Psoas muscle (tissue), 8 donors: ENCODE results near the gene ESR1. TPM values are rescaled to one million over a fixed set of nuclear protein-coding genes. Genes with fewer than 3 reads are reported as not detected.

ENCODE experiments used
- ATAC-seq, 4 donors: fragments of 200-7000 bp; cut with Tn5 transposase; one replicate each; pipeline ENCODE4 v1.9.1; 2020; ENCODE audit warnings: moderate library complexity in 3 of 4, mild to moderate bottlenecking in 2 of 4
- DNase-seq, 2 donors: peaks; one replicate each; pipeline ENCODE4 v3.0.0-alpha.2; 2020
- H3K27ac ChIP-seq: fragments of 200-600 bp; one replicate; pipeline ENCODE4 v1.8.0; 2022
- H3K27me3 ChIP-seq, 3 donors: fragments of 200-600 bp in 1 of 3; one replicate each; pipeline versions ENCODE4 v1.6.1 to v1.8.0; 2013 to 2022; ENCODE audit warnings: low read length in 2 of 3, mild to moderate bottlenecking in 2 of 3, moderate library complexity in 1 of 3; ENCODE audit not compliant: insufficient read depth in 3 of 3
- H3K36me3 ChIP-seq, 2 donors: fragments of 200-600 bp in 1 of 2; one replicate each; pipeline versions ENCODE4 v1.6.1 to v1.8.0; 2013 to 2022; ENCODE audit warnings: low read depth in 1 of 2, mild to moderate bottlenecking in 1 of 2, moderate library complexity in 1 of 2; ENCODE audit not compliant: insufficient read depth in 1 of 2
- H3K4me1 ChIP-seq: fragments of 200-600 bp; one replicate; pipeline ENCODE4 v1.8.0; 2022
- H3K4me3 ChIP-seq: fragments of 200-600 bp; one replicate; pipeline ENCODE4 v1.8.0; 2022; ENCODE audit warnings: mild to moderate bottlenecking
- H3K9me3 ChIP-seq: fragments of 200-600 bp; one replicate; pipeline ENCODE4 v1.8.0; 2022
- CTCF ChIP-seq: fragments of 200-600 bp; IDR thresholded peaks from one replicate; pipeline ENCODE4 v1.8.0; 2022; ENCODE audit warnings: antibody characterized with exemption
- WGBS, 3 donors: extraction: QIAGEN DNeasy Blood & Tissue Kit; methylation state at CpG; one replicate each; pipeline versions ENCODE4 v1.1.6 to v1.1.7; 2013; 5-methylcytosine and 5-hydroxymethylcytosine counted together
- intact Hi-C, 2 donors: fragments of 100-400 bp; cut with DNase I; formaldehyde crosslinking; loops; one replicate each; pipeline versions ENCODE4 v1.11.0 to v1.14.2; 2022
- polyA plus RNA-seq, 3 donors: library from polyadenylated mRNA; stranded (reverse); fragments of 200-250 nt; gene quantifications; one replicate each; pipeline ENCODE4 v1.2.3, GENCODE V29; 2013
- total RNA-seq, 4 donors: library from RNA; stranded (reverse); fragmentation: NEBNext Ultra II Directional in 2 of 4; extraction: Animal tissue kit (Norgen Biotek cat#: 25700) in 2 of 4; gene quantifications; one replicate each; pipeline versions ENCODE4 v1.2.1 to v1.2.4, GENCODE V29; 2021 to 2023
- donor health status: healthy with polysubstance abuse.
- donor health status: DM: no; HTN: no; CAD: no; lungs with moderate emphysema.
- donor health status: Bipolar disorder and iron deficiency.
- donor health status: healthy.
- donor health status: DM: yes; HTN: yes; CAD: no.
- donor health status: DM: no; HTN: no; CAD: no.
- donor health status: DM: no; HTN: no; CAD: no.
- donor health status: DM: yes; HTN: yes; CAD: no.

The ESR1 gene
- total and polyA plus RNA-seq, 7 donors = 0.42 to 4.4 (median 1.5) TPM

GRCh38 chr6:151763303-151763702, 44.2 kb upstream of the ESR1 start:
- H3K36me3 ChIP-seq = no peaks in the 10 kb centered on the region
- no peaks in the 10 kb centered on the region for H3K9me3 ChIP-seq
- H3K27me3 ChIP-seq = no peaks in the 10 kb centered on the region
- TF ChIP-seq CTCF = peak; percentile 24
- peak in 2 of 4 donors; percentile 37 to 40 for ATAC-seq
- peak overlapping the region; percentile 23 for H3K4me3 ChIP-seq
- DNase-seq = no peak
- 73 to 75% (median 74%) methylated on average over 9 of the region's 9 CpGs for WGBS, 3 donors
- H3K4me1 ChIP-seq = no peaks in the 10 kb centered on the region
- no peak overlapping the region for H3K27ac ChIP-seq
- intact Hi-C loops = loop anchor here in 1 of 2 donors (2.0 to 10.0 kb wide), 2 partner anchors 361 to 501 kb away; no protein-coding TSS in a partner anchor

- H3K36me3 ChIP-seq = no peaks in the 10 kb centered on the region
- no peak overlapping the region for H3K27ac ChIP-seq
- ATAC-seq = peak; percentile 71 to 91 (median 81)
- H3K4me1 ChIP-seq = no peaks in the 10 kb centered on the region
- 44 to 59% (median 46%) methylated on average over 20 of the region's 20 CpGs for WGBS, 3 donors
- DNase-seq = peak; percentile 91 to 94
- H3K27me3 ChIP-seq = no peaks in the 10 kb centered on the region
- peak; percentile 58 for TF ChIP-seq CTCF
- H3K9me3 ChIP-seq = no peaks in the 10 kb centered on the region
- intact Hi-C loops = loop anchor here in 1 of 2 donors (2.0 to 10.0 kb wide), 2 partner anchors 361 to 501 kb away; no protein-coding TSS in a partner anchor
- peak overlapping the region; percentile 23 for H3K4me3 ChIP-seq
Measured at GRCh38 chr6:151763938-151764680, 43.4 kb upstream of the ESR1 start.

- Histone ChIP-seq H3K36me3 (no peaks in the 10 kb centered on the region), H3K27me3 (no peaks in the 10 kb centered on the region), H3K9me3 (no peaks in the 10 kb centered on the region), H3K4me1 (no peaks in the 10 kb centered on the region), H3K27ac (no peak overlapping the region), H3K4me3 (no peak overlapping the region)
- 0 to 1% (median 1%) methylated on average over 2 of the region's 2 CpGs for WGBS, 3 donors
- DNase-seq = no peak
- TF ChIP-seq CTCF = peak; percentile 80
- intact Hi-C loops = loop anchor here (1.0 to 10.0 kb wide), 3 partner anchors 359 to 502 kb away; no protein-coding TSS in a partner anchor
- peak; percentile 70 to 87 (median 76) for ATAC-seq
Measured at GRCh38 chr6:151765444-151765886, 42.0 kb upstream of the ESR1 start.

GRCh38 chr6:151772446-151772845, 35.0 kb upstream of the ESR1 start:
- 23 to 47% (median 34%) methylated on average over 1 of the region's 1 CpG for WGBS, 3 donors
- ATAC-seq (no peak), DNase-seq (no peak)

More at GRCh38 chr6:151772446-151772845, 35.0 kb upstream of the ESR1 start:
- H3K4me3 ChIP-seq = no peak overlapping the region
- no peaks in the 10 kb centered on the region for H3K36me3 ChIP-seq
- no peaks in the 10 kb centered on the region for H3K9me3 ChIP-seq
- intact Hi-C loops = no loop called here
- no peaks in the 10 kb centered on the region for H3K27me3 ChIP-seq
- H3K27ac ChIP-seq = no peak overlapping the region
- no peaks in the 10 kb centered on the region for H3K4me1 ChIP-seq
- no peak for TF ChIP-seq CTCF
